ENCODE results near the gene ANKRD13B. TPM values are rescaled to one million over a fixed set of nuclear protein-coding genes. Genes with fewer than 3 reads are reported as not detected.

ANKRD13B gene
- total RNA-seq, 4 donors from 2014 or later = 4.2 to 14.9 (median 8.3) TPM

- TF ChIP-seq CTCF (IDR thresholded peaks at IDR 0.05) = no peak
- no peak for TF ChIP-seq POLR2A (IDR thresholded peaks at IDR 0.05)
- H3K9me3 ChIP-seq = peaks cover 0 to 4% (median 0%) of the 10 kb centered on the region in 4 donors
- peak overlapping the region in 3 of 4 donors; percentile 40 to 59 (median 48) for H3K27ac ChIP-seq
- no peak for DNase-seq
- H3K27me3 ChIP-seq = no peaks in the 10 kb centered on the region
- H3K36me3 ChIP-seq = no peaks in the 10 kb centered on the region
- peaks cover 5 to 55% (median 45%) of the 10 kb centered on the region in 4 donors for H3K4me1 ChIP-seq
- peak overlapping the region; percentile 20 to 53 (median 43) for H3K4me3 ChIP-seq
These were observed 23.5 kb downstream of the ANKRD13B start for GRCh38 chr17:29616300-29617048.

GRCh38 chr17:29617125-29617480 lies 24.2 kb downstream of the ANKRD13B start:
- no peaks in the 10 kb centered on the region for H3K36me3 ChIP-seq
- H3K4me1 ChIP-seq = peaks cover 5 to 58% (median 46%) of the 10 kb centered on the region in 4 donors
- H3K27ac ChIP-seq = peak overlapping the region in 2 of 4 donors; percentile 1 to 74
- H3K4me3 ChIP-seq = peak overlapping the region; percentile 20 to 53 (median 42)
- TF ChIP-seq CTCF (IDR thresholded peaks at IDR 0.05) = peak; percentile 62 to 80 (median 72)
- TF ChIP-seq POLR2A (IDR thresholded peaks at IDR 0.05) = no peak
- peaks cover 0 to 4% (median 0%) of the 10 kb centered on the region in 4 donors for H3K9me3 ChIP-seq
- DNase-seq = peak; percentile 87 to 93 (median 90)
- no peaks in the 10 kb centered on the region for H3K27me3 ChIP-seq

- TF ChIP-seq POLR2A (IDR thresholded peaks at IDR 0.05) (no peak), CTCF (IDR thresholded peaks at IDR 0.05) (peak; percentile 52 to 89 (median 79))
- DNase-seq = peak; percentile 84 to 95 (median 88)
- no peaks in the 10 kb centered on the region for H3K36me3 ChIP-seq
- H3K9me3 ChIP-seq = peaks cover 0 to under 1% (median 0%) of the 10 kb centered on the region in 4 donors
- H3K4me3 ChIP-seq = peak overlapping the region; percentile 20 to 53 (median 42)
- H3K27me3 ChIP-seq = no peaks in the 10 kb centered on the region
- H3K27ac ChIP-seq = peak overlapping the region; percentile 1 to 74 (median 14)
- peaks cover 5 to 64% (median 48%) of the 10 kb centered on the region in 4 donors for H3K4me1 ChIP-seq
These were observed 24.7 kb downstream of the ANKRD13B start for GRCh38 chr17:29617481-29618271.

- DNase-seq = no peak
- Histone ChIP-seq H3K27me3 (no peaks in the 10 kb centered on the region), H3K4me1 (peaks cover 5 to 64% (median 44%) of the 10 kb centered on the region in 4 donors), H3K36me3 (no peaks in the 10 kb centered on the region), H3K9me3 (no peaks in the 10 kb centered on the region), H3K4me3 (peak overlapping the region in 3 of 4 donors; percentile 37 to 53 (median 46)), H3K27ac (peak overlapping the region in 1 of 4 donors; percentile 74)
- TF ChIP-seq POLR2A (IDR thresholded peaks at IDR 0.05) = no peak
- no peak for TF ChIP-seq CTCF (IDR thresholded peaks at IDR 0.05)
These were observed 25.5 kb downstream of the ANKRD13B start for GRCh38 chr17:29618272-29619065.

GRCh38 chr17:29619251-29619650 lies 26.3 kb downstream of the ANKRD13B start:
- no peak overlapping the region for H3K4me3 ChIP-seq
- TF ChIP-seq CTCF (IDR thresholded peaks at IDR 0.05) (no peak), POLR2A (IDR thresholded peaks at IDR 0.05) (no peak)
- no peak for DNase-seq
- no peak overlapping the region for H3K27ac ChIP-seq
- peaks cover 0 to 57% (median 38%) of the 10 kb centered on the region in 4 donors for H3K4me1 ChIP-seq
- H3K27me3 ChIP-seq = no peaks in the 10 kb centered on the region
- no peaks in the 10 kb centered on the region for H3K9me3 ChIP-seq
- no peaks in the 10 kb centered on the region for H3K36me3 ChIP-seq

Data from Peyer's patch (tissue), 4 donors.